Kidney capillary endothelial cell (primary cell): ENCODE data around the gene ZNF148.
A peak's percentile ranks its signal among the peaks of the same experiment; 100 is the strongest.

Source experiments
- DNase-seq: peaks from one replicate; pipeline ENCODE4 v3.0.0-alpha.2; 2018; ENCODE audit warnings: low spot score

Gene ZNF148

GRCh38 chr3:125220183-125220582 is 154.9 kb downstream of the ZNF148 start:
- no peak for DNase-seq

- DNase-seq: no peak
Measured at GRCh38 chr3:125219261-125219701, 155.8 kb downstream of the ZNF148 start.

GRCh38 chr3:125214738-125215137 is 160.4 kb downstream of the ZNF148 start:
- peak; percentile 71 for DNase-seq

- no peak for DNase-seq
Measured at GRCh38 chr3:125213946-125214542, 161.1 kb downstream of the ZNF148 start.

- DNase-seq: no peak
Measured at GRCh38 chr3:125213364-125213755, 161.8 kb downstream of the ZNF148 start.

- no peak for DNase-seq
Measured at GRCh38 chr3:125212509-125213363, 162.4 kb downstream of the ZNF148 start, which contains the start of gene SLC12A8. SLC12A8 (minus strand) TSS chr3:125212748; CDS start chr3:125211349, 1,399 bp downstream.

- DNase-seq: no peak
Measured at GRCh38 chr3:125212091-125212508, 163.0 kb downstream of the ZNF148 start.

- DNase-seq: no peak
Measured at GRCh38 chr3:125211523-125212090, 163.5 kb downstream of the ZNF148 start.

GRCh38 chr3:125207949-125208568 is 167.1 kb downstream of the ZNF148 start:
- no peak for DNase-seq

- no peak for DNase-seq
Measured at GRCh38 chr3:125207507-125207906, 167.6 kb downstream of the ZNF148 start.

GRCh38 chr3:125206934-125207333 is 168.2 kb downstream of the ZNF148 start:
- no peak for DNase-seq

GRCh38 chr3:125203731-125204130 is 171.4 kb downstream of the ZNF148 start:
- DNase-seq: no peak

- no peak for DNase-seq
Measured at GRCh38 chr3:125202197-125202596, 172.9 kb downstream of the ZNF148 start.

GRCh38 chr3:125200731-125201139 is 174.4 kb downstream of the ZNF148 start:
- no peak for DNase-seq

- DNase-seq: no peak
Measured at GRCh38 chr3:125194849-125195601, 180.1 kb downstream of the ZNF148 start.

- DNase-seq: no peak
Measured at GRCh38 chr3:125194061-125194848, 180.9 kb downstream of the ZNF148 start.

GRCh38 chr3:125192190-125193035 is 182.7 kb downstream of the ZNF148 start:
- no peak for DNase-seq

- no peak for DNase-seq
Measured at GRCh38 chr3:125191730-125192129, 183.4 kb downstream of the ZNF148 start.

- no peak for DNase-seq
Measured at GRCh38 chr3:125191256-125191655, 183.9 kb downstream of the ZNF148 start.

GRCh38 chr3:125190786-125191185 is 184.3 kb downstream of the ZNF148 start:
- no peak for DNase-seq
